H1 (cell line): ENCODE data around the gene LEMD2. TPM values are rescaled to one million over a fixed set of nuclear protein-coding genes. Genes with fewer than 3 reads are reported as not detected.

Experiments
- NANOG ChIP-seq: IDR thresholded peaks from 2 replicates; pipeline ENCODE4 v1.6.1; 2011; ENCODE audit warnings: low read length, low read depth, mild to moderate bottlenecking, inconsistent platforms; ENCODE audit not compliant: insufficient read depth, poor library complexity, severe bottlenecking
- polyA plus RNA-seq, 7 experiments: library from polyadenylated mRNA; depleted of rRNA in 3 of 7; stranded (reverse) in 5 of 7; unstranded in 2 of 7; fragments of >200 nt in 5 of 7; fragments of 200-250 nt in 2 of 7; gene quantifications; 1 replicate in 5 of 7; 2 replicates in 1 of 7; 4 replicates in 1 of 7; pipeline versions ENCODE4 v1.2.1 to v1.2.3, GENCODE V29; 2011 to 2013; ENCODE audit warnings: missing spikeins in 2 of 7, mixed read lengths in 2 of 7
- total RNA-seq: library from RNA; stranded (reverse); fragmentation: NEBNext Ultra II Directional; extraction: Animal tissue kit (Norgen Biotek cat#: 25700); gene quantifications from 2 replicates; pipeline ENCODE4 v1.2.1, GENCODE V29; 2021

The LEMD2 gene
- total and polyA plus RNA-seq, 2 of the 8 experiments (the other 6 are each of a cell fraction or from before 2014, with no cell fraction given), result 32.7 to 57.3 TPM

GRCh38 chr6:33766921-33767907 lies 21.7 kb downstream of the LEMD2 start (continued):
- no peak for TF ChIP-seq NANOG
